HTR-8/SVneo (cell line): ENCODE data around the gene TM4SF1.

Experiments used
- DNase-seq: peaks from one replicate; pipeline ENCODE4 v3.0.0; 2011; ENCODE audit warnings: low spot score, mixed read lengths; ENCODE audit not compliant: insufficient read length
- FAIRE-seq: peaks from 2 replicates; lab custom pipeline; 2011; peaks lifted over from hg19 to GRCh38; lab: Jason Lieb, UNC

TM4SF1 gene

DNA sequence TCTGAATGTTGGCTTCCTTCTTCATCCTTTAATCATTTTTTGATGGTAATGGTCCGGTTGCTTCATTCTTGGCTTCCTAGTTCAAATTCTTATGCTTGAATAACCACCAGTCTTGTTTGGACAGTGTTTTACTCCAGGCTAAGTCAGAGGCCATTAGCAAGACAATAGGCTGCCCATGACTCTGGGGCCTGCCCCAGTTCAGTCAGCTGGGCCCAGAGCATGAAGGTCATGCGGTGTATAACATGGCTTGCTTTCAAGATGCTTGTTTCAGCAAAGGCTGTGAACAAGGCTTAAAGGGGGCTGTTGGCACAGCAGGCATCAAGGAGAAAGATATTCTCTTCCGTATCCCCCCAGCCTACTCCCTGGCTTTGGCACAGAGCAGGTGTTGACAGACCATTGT, 57.7 kb downstream of the TM4SF1 start:
- no peak for FAIRE-seq
- no peak for DNase-seq
